GM06990 (cell line): ENCODE measurements around the gene SEC61B.
A peak's percentile ranks its signal among the peaks of the same experiment; 100 is the strongest.

ENCODE experiments used
- DNase-seq: peaks from one replicate; pipeline ENCODE4 v3.0.0-alpha.2; 2011; ENCODE audit not compliant: insufficient read length; ENCODE audit errors: extremely low read depth
- H3K27me3 ChIP-seq: replicated peaks from 2 replicates; pipeline ENCODE4 v1.6.0; 2011; ENCODE audit warnings: low read length; ENCODE audit not compliant: control insufficient read depth, insufficient read depth
- H3K36me3 ChIP-seq: 2 replicates; pipeline ENCODE4 v1.5.1; 2011; ENCODE audit warnings: low read length; ENCODE audit not compliant: control insufficient read depth, insufficient read depth
- H3K4me3 ChIP-seq: replicated peaks from 2 replicates; pipeline ENCODE4 v1.5.1; 2011; ENCODE audit warnings: low read depth, mild to moderate bottlenecking, control low read depth, low read length
- TF ChIP-seq, protein P1 (sequence below): IDR thresholded peaks from 2 replicates; pipeline ENCODE4 v1.5.1; 2011; ENCODE audit warnings: low read length, control low read depth, mild to moderate bottlenecking, inconsistent platforms; ENCODE audit not compliant: insufficient read depth, poor library complexity, severe bottlenecking

Gene SEC61B

DNA sequence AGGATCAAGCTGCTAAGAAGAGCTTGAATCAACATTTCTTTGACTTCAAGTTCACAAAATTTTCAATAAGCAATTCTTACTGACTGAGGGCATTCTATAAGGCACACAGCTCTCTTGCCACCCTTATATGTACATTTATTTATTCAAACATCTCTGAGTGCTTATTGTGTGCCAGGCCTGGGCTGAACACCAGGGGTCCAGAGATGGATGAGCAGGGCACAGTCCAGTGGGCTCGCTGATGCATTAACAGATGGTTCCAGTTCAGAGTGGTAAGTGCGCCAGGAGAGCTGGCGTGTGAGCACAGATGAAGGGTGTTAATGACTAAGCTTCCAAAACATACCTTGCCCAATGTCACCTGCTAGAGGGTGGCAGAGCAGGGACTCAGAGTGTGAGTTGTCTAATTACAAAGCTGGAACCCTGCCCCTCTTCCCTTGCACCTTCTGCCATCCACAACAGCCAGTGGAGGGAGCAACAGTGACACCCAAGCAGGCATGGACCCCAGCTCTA, 24.9 kb upstream of the SEC61B start:
- H3K36me3 ChIP-seq: no peaks in the 10 kb centered on the region
- no peaks in the 10 kb centered on the region for H3K27me3 ChIP-seq
- no peak overlapping the region for H3K4me3 ChIP-seq
- DNase-seq: no peak
- TF ChIP-seq, protein P1, sequence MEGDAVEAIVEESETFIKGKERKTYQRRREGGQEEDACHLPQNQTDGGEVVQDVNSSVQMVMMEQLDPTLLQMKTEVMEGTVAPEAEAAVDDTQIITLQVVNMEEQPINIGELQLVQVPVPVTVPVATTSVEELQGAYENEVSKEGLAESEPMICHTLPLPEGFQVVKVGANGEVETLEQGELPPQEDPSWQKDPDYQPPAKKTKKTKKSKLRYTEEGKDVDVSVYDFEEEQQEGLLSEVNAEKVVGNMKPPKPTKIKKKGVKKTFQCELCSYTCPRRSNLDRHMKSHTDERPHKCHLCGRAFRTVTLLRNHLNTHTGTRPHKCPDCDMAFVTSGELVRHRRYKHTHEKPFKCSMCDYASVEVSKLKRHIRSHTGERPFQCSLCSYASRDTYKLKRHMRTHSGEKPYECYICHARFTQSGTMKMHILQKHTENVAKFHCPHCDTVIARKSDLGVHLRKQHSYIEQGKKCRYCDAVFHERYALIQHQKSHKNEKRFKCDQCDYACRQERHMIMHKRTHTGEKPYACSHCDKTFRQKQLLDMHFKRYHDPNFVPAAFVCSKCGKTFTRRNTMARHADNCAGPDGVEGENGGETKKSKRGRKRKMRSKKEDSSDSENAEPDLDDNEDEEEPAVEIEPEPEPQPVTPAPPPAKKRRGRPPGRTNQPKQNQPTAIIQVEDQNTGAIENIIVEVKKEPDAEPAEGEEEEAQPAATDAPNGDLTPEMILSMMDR: peak; percentile 1

DNA sequence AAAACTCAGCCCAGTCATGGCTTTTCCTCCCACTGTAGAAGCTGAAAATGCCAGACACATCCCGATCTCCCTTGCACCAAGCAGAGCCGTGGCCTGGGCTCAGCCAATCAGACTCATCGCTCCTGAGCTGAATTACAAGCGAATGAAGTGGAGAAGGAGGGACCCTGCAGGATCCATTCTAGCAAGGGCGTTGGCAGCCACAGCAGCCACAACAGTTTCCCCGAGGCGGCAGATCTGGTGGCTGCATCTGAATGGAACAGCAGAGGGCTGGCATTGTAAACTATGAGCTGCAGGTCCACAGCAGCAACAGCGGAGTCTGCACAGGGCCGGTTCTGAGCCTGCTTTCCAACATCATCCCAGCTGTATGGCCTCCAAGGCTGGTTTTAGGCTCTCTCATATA, 24.1 kb upstream of the SEC61B start:
- H3K36me3 ChIP-seq: no peaks in the 10 kb centered on the region
- no peaks in the 10 kb centered on the region for H3K27me3 ChIP-seq
- TF ChIP-seq, protein P1: no peak
- DNase-seq: no peak
- no peak overlapping the region for H3K4me3 ChIP-seq

DNA sequence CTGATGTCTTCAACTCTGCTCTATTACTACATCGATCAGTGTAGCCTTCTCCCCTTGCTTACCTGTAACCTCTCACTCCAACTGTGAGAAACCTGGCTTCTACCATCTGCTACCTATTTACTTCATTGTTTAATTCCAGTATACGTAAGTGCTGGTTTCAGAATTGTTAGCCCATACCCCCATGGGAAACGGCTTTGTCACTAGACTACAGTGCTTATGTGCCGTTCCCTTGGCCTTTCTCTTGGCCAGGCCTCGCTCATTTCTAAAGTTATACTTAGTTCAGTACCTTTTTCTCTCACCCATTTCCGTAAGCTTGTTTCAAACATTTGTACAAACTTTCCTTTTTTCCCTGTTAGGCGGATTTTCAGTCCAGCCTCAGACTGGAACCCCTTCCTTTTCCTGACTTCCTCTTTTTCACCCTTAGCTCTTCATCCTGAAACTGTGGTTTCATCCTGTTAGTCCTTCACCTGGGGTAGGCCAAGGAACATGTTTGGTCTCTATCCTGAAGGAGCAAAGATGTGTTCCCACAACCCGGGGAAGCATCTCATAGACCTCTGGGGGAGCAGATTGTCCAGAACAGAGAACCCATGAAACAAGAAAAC, 22.0 kb upstream of the SEC61B start:
- Histone ChIP-seq H3K27me3 (no peaks in the 10 kb centered on the region), H3K4me3 (no peak overlapping the region), H3K36me3 (no peaks in the 10 kb centered on the region)
- DNase-seq: no peak
- TF ChIP-seq, protein P1: no peak

DNA sequence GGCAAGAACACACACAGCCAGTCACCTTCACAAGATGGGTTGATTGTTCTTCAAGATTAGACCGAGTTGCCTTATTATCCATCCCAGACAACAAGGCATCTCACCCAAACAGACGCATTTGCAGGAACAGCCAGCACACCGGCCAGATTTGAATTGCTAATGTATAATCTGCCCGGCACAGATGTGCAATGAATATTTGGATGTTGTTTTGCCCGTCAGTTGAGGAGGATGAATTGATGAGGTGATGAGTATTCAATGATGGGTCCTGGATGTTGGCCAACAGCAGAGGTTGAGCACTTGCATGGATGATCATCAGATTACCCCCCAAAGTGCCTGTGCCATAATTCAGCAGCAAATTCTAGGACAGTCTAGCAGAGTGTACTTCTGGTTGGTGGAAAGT, 20.5 kb upstream of the SEC61B start:
- H3K27me3 ChIP-seq: no peaks in the 10 kb centered on the region
- TF ChIP-seq, protein P1: no peak
- no peaks in the 10 kb centered on the region for H3K36me3 ChIP-seq
- no peak overlapping the region for H3K4me3 ChIP-seq
- DNase-seq: no peak

DNA sequence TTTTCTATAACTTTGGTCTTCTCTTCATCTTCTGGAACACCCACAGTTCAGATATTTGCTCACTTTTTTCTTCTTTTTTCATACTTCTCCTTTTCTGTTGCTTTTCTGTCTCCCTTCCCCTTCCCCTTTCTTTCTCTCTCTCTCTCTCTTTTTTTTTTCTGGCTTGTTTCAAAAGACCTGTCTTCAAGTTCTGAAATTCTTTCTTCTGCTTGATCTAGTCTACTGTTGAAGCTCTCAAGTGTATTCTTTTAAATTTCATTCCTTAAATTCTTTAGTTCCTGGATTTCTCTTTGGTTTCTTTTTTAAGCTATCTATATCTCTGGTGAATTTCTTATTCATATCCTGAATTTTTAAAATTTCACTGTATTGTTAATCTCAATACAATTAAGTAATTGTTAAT, 11.5 kb upstream of the SEC61B start:
- Histone ChIP-seq H3K4me3 (no peak overlapping the region), H3K27me3 (no peaks in the 10 kb centered on the region), H3K36me3 (peaks cover 7% of the 10 kb centered on the region)
- DNase-seq: no peak
- TF ChIP-seq, protein P1: no peak

DNA sequence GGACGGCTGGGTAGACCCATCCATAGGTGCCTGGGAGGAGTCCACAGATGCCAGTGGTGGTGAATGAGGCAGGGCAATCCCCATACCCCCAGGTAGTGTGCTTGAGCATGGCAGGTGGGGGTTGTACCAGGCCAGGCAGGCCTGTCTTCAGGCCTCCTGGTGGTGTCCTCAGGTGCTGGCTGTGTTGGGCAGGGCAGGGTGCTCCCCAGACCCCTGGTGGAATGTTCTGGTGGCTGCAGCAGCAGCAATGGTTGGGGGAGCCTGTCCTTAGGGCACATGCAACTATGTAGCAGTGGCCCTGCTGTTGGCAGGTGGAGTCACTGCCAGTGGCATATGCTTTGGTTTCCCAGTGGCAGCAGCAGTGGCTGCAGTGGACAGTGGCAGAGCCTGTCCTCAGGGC, 10.3 kb upstream of the SEC61B start:
- H3K36me3 ChIP-seq: peaks cover 10% of the 10 kb centered on the region
- no peak for DNase-seq
- TF ChIP-seq, protein P1: peak; percentile 15
- no peak overlapping the region for H3K4me3 ChIP-seq
- no peaks in the 10 kb centered on the region for H3K27me3 ChIP-seq
